K562 (cell line): ENCODE data around the gene SRC. TPM values are rescaled to one million over a fixed set of nuclear protein-coding genes. Genes with fewer than 3 reads are reported as not detected.

Experiments used
- ATAC-seq: fragments of 200-7000 bp; cut with Tn5 transposase; 3 replicates; pipeline ENCODE4 v1.9.1; 2020; ENCODE audit warnings: moderate library complexity
- BruUV-seq: library from RNA; stranded (reverse); fragments of 400-500 nt; replicated peaks from 2 replicates; lab custom pipeline; 2021; lab: Mats Ljungman, UMichigan
- CTCF ChIA-PET: fragments of 300-600 bp; formaldehyde crosslinking; extraction: SDS; loops from one replicate; lab custom pipeline; 2021; ENCODE audit warnings: low intra/inter-chr PET ratio; lab: Yijun Ruan, JAX
- POLR2A ChIA-PET: fragments of 300-600, 350-650 bp; sonication (Branson Sonifier 250); formaldehyde crosslinking; extraction: SDS; loops from one replicate; lab custom pipeline; 2021; ENCODE audit warnings: antibody characterized with exemption, inconsistent platforms; lab: Yijun Ruan, JAX
- DNase-seq, 4 experiments: peaks; one replicate each; pipeline versions ENCODE4 v3.0.0 to v3.0.0-alpha.2; 2011 to 2018; ENCODE audit warnings: low spot score in 3 of 4, mixed read lengths in 3 of 4; ENCODE audit errors: extremely low read depth in 1 of 4
- FAIRE-seq: peaks from 2 replicates; lab custom pipeline; 2011; peaks lifted over from hg19 to GRCh38; lab: Jason Lieb, UNC
- H2AFZ ChIP-seq: 2 replicates; pipeline ENCODE4 v1.6.0; 2011; ENCODE audit warnings: low read depth, low read length, control low read depth, inconsistent platforms
- H3K27ac ChIP-seq: fragments of 200-600 bp; 3 replicates; pipeline ENCODE4 v1.8.0; 2011; ENCODE audit warnings: low read depth, mild to moderate bottlenecking, control low read depth, inconsistent platforms, low read length, moderate library complexity, mixed read lengths; ENCODE audit errors: extremely low read depth
- H3K27me3 ChIP-seq, 2 experiments: fragments of 300-600 bp in 1 of 2; 2 replicates in 1 of 2; 3 replicates in 1 of 2; pipeline versions ENCODE4 v1.6.0 to v1.8.0; 2011; ENCODE audit warnings: inconsistent platforms in 2 of 2, low read length in 2 of 2, mild to moderate bottlenecking in 1 of 2, mixed read lengths in 1 of 2, moderate library complexity in 1 of 2; ENCODE audit not compliant: control insufficient read depth in 2 of 2, insufficient read depth in 2 of 2
- H3K36me3 ChIP-seq: fragments of 300-600 bp; 3 replicates; pipeline ENCODE4 v1.8.0; 2011; ENCODE audit warnings: mild to moderate bottlenecking, low read length, inconsistent platforms; ENCODE audit not compliant: control insufficient read depth, insufficient read depth
- H3K4me1 ChIP-seq, 2 experiments: fragments of 200-600 bp in 1 of 2; replicated peaks in 1 of 2; 2 replicates in 1 of 2; 3 replicates in 1 of 2; pipeline versions ENCODE4 v1.5.1 to v1.8.0; 2011; ENCODE audit warnings: inconsistent platforms in 2 of 2, low read length in 2 of 2, mild to moderate bottlenecking in 1 of 2, mixed read lengths in 1 of 2, moderate library complexity in 1 of 2; ENCODE audit not compliant: control insufficient read depth in 2 of 2, insufficient read depth in 2 of 2
- H3K4me2 ChIP-seq: 2 replicates; pipeline ENCODE4 v1.6.1; 2011; ENCODE audit warnings: low read length, control low read depth, inconsistent platforms, mixed read lengths; ENCODE audit not compliant: insufficient read depth
- H3K4me3 ChIP-seq: fragments of 200-600 bp; sonication (generic), shearing (Covaris generic); 2 replicates; pipeline ENCODE4 v1.5.1; 2016; ENCODE audit warnings: control low read depth, inconsistent platforms
- H3K79me2 ChIP-seq: fragments of 200-600 bp; 3 replicates; pipeline ENCODE4 v1.8.0; 2011; ENCODE audit warnings: low read length, inconsistent platforms; ENCODE audit not compliant: control insufficient read depth, insufficient read depth
- H3K9ac ChIP-seq, 2 experiments: 2 replicates each; pipeline versions ENCODE4 v1.6.0 to v1.6.1; 2011; ENCODE audit warnings: low read depth in 2 of 2, low read length in 2 of 2, control low read depth in 1 of 2, inconsistent platforms in 1 of 2, mild to moderate bottlenecking in 1 of 2, mixed read lengths in 1 of 2; ENCODE audit not compliant: insufficient read depth in 1 of 2
- H3K9me1 ChIP-seq: one replicate; pipeline ENCODE4 v1.6.0; 2011; ENCODE audit warnings: inconsistent platforms, mild to moderate bottlenecking, low read length, moderate library complexity; ENCODE audit not compliant: control insufficient read depth, insufficient read depth
- H3K9me3 ChIP-seq: replicated peaks from 2 replicates; pipeline ENCODE4 v1.5.1; 2011; ENCODE audit warnings: low read depth, low read length, inconsistent platforms; ENCODE audit not compliant: control insufficient read depth, insufficient read depth
- H4K20me1 ChIP-seq: replicated peaks from 2 replicates; pipeline ENCODE4 v1.6.1; 2011; ENCODE audit warnings: low read length, inconsistent platforms, mixed read lengths; ENCODE audit not compliant: control insufficient read depth, insufficient read depth
- CAMTA2 ChIP-seq: fragments of 250-450 bp; sonication (Bioruptor Pico); conservative IDR thresholded peaks from 2 replicates; pipeline ENCODE4 v1.5.1; 2022
- CTBP1 ChIP-seq: fragments of 450-650 bp; IDR thresholded peaks from 2 replicates; pipeline ENCODE4 v1.6.1; 2016; ENCODE audit warnings: borderline replicate concordance
- FIP1L1 ChIP-seq: fragments of 200-400 bp; formaldehyde crosslinking; IDR thresholded peaks from 2 replicates; pipeline ENCODE4 v1.6.1; 2018; ENCODE audit warnings: mild to moderate bottlenecking, low read depth, low read length; ENCODE audit not compliant: poor library complexity, severe bottlenecking
- HNRNPK ChIP-seq: fragments of 200-400 bp; formaldehyde crosslinking; IDR thresholded peaks from one replicate; pipeline ENCODE4 v1.6.1; 2018; ENCODE audit warnings: mild to moderate bottlenecking, low read depth, low read length; ENCODE audit not compliant: poor library complexity, severe bottlenecking
- MAFF ChIP-seq: IDR thresholded peaks from 2 replicates; pipeline ENCODE4 v1.6.1; 2012; ENCODE audit warnings: low read length, improper control_type of control experiment
- MCM2 ChIP-seq: fragments of 450-650 bp; IDR thresholded peaks from 2 replicates; pipeline ENCODE4 v1.6.1; 2017; ENCODE audit warnings: low read depth, mild to moderate bottlenecking
- MYNN ChIP-seq, 2 experiments: sonication (generic); formaldehyde crosslinking in 1 of 2; IDR thresholded peaks; 2 replicates each; pipeline versions ENCODE4 v1.5.0 to v1.6.1; 2016 to 2020; ENCODE audit warnings: antibody characterized with exemption in 1 of 2, missing genetic modification reagents in 1 of 2
- NFATC3 ChIP-seq: fragments of 450-650 bp; IDR thresholded peaks from 2 replicates; pipeline ENCODE4 v1.6.1; 2017; ENCODE audit warnings: mild to moderate bottlenecking
- NFRKB ChIP-seq: fragments of 450-650 bp; IDR thresholded peaks from 2 replicates; pipeline ENCODE4 v1.6.1; 2016; ENCODE audit warnings: low read depth
- SLC30A9 ChIP-seq: fragments of 250-450 bp; sonication (Bioruptor Pico); IDR thresholded peaks from 2 replicates; pipeline ENCODE4 v1.8.0; 2022; ENCODE audit warnings: mild to moderate bottlenecking, moderate library complexity
- TBP ChIP-seq: optimal IDR thresholded peaks from 2 replicates; pipeline ENCODE3; 2011; ENCODE audit warnings: low read depth, low read length, improper control_type of control experiment
- WGBS: fragments of 100-300 bp; shearing (Covaris generic); methylation state at CpG from one replicate; pipeline ENCODE4 v1.1.6; 2016; ENCODE audit warnings: low coverage, mixed read lengths; ENCODE audit not compliant: insufficient coverage; ENCODE audit errors: missing lambda C conversion rate; 5-methylcytosine and 5-hydroxymethylcytosine counted together
- in situ Hi-C: fragments of 300-500 bp; cut with MboI; formaldehyde crosslinking; loops from 4 replicates; pipeline ENCODE4 v1.15.0; 2018; ENCODE audit warnings: inconsistent platforms, mixed read lengths
- intact Hi-C: fragments of 100-400 bp; cut with micrococcal nuclease; formaldehyde crosslinking; loops from 2 replicates; pipeline ENCODE4 v1.14.2; 2022
- polyA plus RNA-seq, 8 experiments: library from polyadenylated mRNA; depleted of rRNA in 4 of 8; stranded (reverse) in 5 of 8; unstranded in 3 of 8; fragments of >200 nt; fragmentation: Nextera tagmentation in 2 of 8; fragmentation: Illumina TruSeq in 1 of 8; extraction: Ambion mirVana in 2 of 8; extraction: Trizol in 1 of 8; gene quantifications; 2 replicates each; pipeline versions ENCODE4 v1.2.1 to v1.2.3, GENCODE V29; 2011 to 2014; ENCODE audit warnings: inconsistent platforms in 1 of 8, missing spikeins in 1 of 8
- total RNA-seq, 7 experiments: library from RNA; depleted of rRNA in 6 of 7; stranded (reverse); fragments of >200 nt in 6 of 7; fragmentation: Illumina TruSeq in 2 of 7; extraction: Trizol in 2 of 7; gene quantifications; 2 replicates each; pipeline versions ENCODE4 v1.2.1 to v1.2.3, GENCODE V29; 2011 to 2021; ENCODE audit warnings: low replicate concordance in 1 of 7
- TF ChIP-seq, protein P1 (sequence below), 2 experiments: fragments of 450-650 bp in 1 of 2; sonication (generic) in 1 of 2; formaldehyde crosslinking in 1 of 2; IDR thresholded peaks; 2 replicates each; pipeline versions ENCODE4 v1.7.1 to v1.9.0; 2016 to 2022; ENCODE audit warnings: inconsistent platforms in 1 of 2, mild to moderate bottlenecking in 1 of 2, missing genetic modification reagents in 1 of 2

The SRC gene
- total and polyA plus RNA-seq, 9 of the 15 experiments (the other 6 are each of a cell fraction or from before 2014, with no cell fraction given) = 0.06 to 8.5 (median 3.1) TPM

DNA sequence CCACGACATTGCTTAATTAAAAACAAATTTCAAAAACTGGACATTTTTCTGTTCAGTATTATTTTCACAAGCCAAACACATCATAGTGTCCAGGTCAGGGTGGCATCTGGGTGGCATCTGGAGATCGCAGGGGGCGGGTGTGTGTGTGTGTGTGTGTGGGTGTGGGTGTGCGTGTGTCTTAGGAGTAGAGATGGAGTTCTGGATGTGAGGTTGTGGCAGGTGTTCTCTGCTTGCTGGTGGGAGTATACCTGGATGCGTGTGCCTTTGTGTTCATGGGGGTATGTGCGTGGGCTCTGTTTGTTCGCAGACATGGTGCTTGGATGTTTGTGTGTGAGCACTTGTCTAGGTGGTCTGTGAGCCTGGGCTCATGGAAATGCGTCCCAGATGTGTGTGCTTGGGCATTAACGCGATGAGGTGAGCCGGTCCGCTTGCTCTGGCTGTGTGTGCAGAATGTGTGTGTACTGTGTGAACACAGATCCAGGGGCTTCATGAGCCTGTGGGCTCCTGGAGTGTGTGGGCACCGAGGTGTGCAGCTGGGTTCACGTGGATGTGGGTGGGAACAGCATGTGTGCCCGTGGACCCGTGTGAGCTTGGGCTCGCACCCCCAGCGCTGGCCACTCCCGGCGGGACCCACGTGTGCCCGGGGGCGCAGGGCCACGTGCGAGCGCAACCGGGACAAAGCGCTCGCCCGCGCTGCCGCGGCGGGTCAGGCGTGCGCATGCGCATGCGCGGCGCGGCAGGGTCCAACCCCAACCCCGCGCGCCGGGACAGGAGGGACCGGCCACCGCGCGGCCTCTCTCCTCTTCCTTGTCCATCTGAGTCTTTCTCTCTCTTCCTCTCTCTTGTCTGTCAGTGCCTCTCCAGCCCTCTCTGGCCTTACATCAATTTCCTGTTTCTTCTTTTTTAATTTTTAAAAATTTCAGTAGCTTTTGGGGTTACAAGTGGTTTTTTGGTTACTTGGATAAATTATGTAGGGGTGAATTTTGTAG lies 60.4 kb downstream of the SRC start:
- intact Hi-C loops = no loop called here
- Histone ChIP-seq H3K9me1 (peaks cover 5% of the 10 kb centered on the region), H3K4me1 (peaks cover 6 to 26% of the 10 kb centered on the region in 2 experiments; a peak in 4 of 5 replicates), H3K27me3 (peaks cover 30 to 39% of the 10 kb centered on the region in 2 experiments), H4K20me1 (peaks cover 6% of the 10 kb centered on the region; the same call in 1 of the 2 replicates), H3K9ac (peak overlapping the region; percentile 60 to 88), H3K36me3 (no peaks in the 10 kb centered on the region), H3K4me3 (peak overlapping the region; percentile 12; the same call in 1 of the 2 replicates), H3K4me2 (peak overlapping the region; percentile 76), H3K27ac (no peak overlapping the region; the same call in 2 of the 3 replicates), H3K9me3 (no peaks in the 10 kb centered on the region), H2AFZ (peak overlapping the region; percentile 96), H3K79me2 (no peaks in the 10 kb centered on the region)
- in situ Hi-C loops = no loop called here
- peak; percentile 75 to 96 (median 93) for DNase-seq
- ATAC-seq = peak; percentile 89
- ChIA-PET CTCF (no interaction called here), POLR2A (interaction anchor here (0.5 kb wide), 1 partner anchor 62 kb away, joined by 3 read pairs; no protein-coding TSS in a partner anchor)
- whole genome bisulfite sequencing = 28% methylated on average over 29 of the region's 49 CpGs
- BruUV-seq = no TSS peak
- FAIRE-seq = peak; percentile 55
- TF ChIP-seq MAFF (no peak), SLC30A9 (CRISPR knock-in tag) (no peak), FIP1L1 (peak; percentile 62), CTBP1 (peak; percentile 61; the same call in 1 of the 2 replicates), NFATC3 (no peak), HNRNPK (no peak), CAMTA2 (no peak), MYNN (IDR thresholded peaks at IDR 0.05) (no peak), MYNN (CRISPR knock-in tag; IDR thresholded peaks at IDR 0.05) (no peak), TBP (peak; percentile 32), NFRKB (0 out of 2 replicates have a peak, but pooled peaks have one; percentile 22), MCM2 (no peak)
- TF ChIP-seq, protein P1, sequence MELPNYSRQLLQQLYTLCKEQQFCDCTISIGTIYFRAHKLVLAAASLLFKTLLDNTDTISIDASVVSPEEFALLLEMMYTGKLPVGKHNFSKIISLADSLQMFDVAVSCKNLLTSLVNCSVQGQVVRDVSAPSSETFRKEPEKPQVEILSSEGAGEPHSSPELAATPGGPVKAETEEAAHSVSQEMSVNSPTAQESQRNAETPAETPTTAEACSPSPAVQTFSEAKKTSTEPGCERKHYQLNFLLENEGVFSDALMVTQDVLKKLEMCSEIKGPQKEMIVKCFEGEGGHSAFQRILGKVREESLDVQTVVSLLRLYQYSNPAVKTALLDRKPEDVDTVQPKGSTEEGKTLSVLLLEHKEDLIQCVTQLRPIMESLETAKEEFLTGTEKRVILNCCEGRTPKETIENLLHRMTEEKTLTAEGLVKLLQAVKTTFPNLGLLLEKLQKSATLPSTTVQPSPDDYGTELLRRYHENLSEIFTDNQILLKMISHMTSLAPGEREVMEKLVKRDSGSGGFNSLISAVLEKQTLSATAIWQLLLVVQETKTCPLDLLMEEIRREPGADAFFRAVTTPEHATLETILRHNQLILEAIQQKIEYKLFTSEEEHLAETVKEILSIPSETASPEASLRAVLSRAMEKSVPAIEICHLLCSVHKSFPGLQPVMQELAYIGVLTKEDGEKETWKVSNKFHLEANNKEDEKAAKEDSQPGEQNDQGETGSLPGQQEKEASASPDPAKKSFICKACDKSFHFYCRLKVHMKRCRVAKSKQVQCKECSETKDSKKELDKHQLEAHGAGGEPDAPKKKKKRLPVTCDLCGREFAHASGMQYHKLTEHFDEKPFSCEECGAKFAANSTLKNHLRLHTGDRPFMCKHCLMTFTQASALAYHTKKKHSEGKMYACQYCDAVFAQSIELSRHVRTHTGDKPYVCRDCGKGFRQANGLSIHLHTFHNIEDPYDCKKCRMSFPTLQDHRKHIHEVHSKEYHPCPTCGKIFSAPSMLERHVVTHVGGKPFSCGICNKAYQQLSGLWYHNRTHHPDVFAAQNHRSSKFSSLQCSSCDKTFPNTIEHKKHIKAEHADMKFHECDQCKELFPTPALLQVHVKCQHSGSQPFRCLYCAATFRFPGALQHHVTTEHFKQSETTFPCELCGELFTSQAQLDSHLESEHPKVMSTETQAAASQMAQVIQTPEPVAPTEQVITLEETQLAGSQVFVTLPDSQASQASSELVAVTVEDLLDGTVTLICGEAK (IDR thresholded peaks at IDR 0.05) = 0 out of 2 replicates have a peak, but pooled peaks have one; percentile 42
- TF ChIP-seq, protein P1 (CRISPR knock-in tag; IDR thresholded peaks at IDR 0.05) = no peak
